CD4-positive, alpha-beta T cell treated with Interleukin-10 for 1 hour (primary cell): Measurements from ENCODE around the gene ADPRH.

Experiments
- DNase-seq: peaks from one replicate; pipeline ENCODE4 v3.0.0-alpha.2; 2020

ADPRH gene

DNA sequence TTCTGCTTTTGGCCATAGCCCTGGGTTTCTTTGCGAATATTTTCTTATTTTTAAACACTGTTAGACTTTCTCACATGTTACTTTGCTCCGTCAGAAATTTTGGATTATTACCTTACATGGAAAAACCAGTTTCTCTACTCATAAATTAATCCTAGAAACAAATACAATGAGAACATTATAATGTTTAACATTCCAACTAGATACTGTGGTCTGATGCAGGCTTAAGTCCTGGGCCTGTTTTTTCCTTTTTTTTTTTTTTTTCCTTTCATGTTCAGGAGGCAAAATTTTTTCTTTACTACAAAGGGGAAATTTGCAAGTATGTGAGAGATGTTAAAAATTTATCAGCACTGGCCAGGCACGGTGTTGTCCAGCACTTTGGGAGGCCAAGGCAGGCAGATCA is 52.2 kb downstream of the ADPRH start:
- DNase-seq = no peak

DNA sequence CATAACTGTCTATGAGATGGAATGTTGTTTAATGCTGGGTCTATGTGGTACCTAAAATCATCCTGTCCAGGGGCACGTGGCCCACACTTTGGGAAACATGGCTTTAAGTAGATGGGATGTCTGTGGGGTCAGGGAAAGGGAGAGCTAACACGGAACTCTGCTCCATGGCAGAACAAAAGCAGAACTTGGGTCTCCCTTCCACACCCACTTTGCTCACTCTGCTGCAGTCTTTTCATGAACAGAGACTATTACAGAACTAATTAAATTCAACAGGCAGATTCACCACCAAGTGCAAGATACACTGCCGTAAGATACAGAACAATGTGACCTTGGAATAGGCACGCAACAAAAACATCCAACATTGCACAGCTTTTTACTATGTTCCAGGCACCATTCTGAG is 52.9 kb downstream of the ADPRH start:
- no peak for DNase-seq

DNA sequence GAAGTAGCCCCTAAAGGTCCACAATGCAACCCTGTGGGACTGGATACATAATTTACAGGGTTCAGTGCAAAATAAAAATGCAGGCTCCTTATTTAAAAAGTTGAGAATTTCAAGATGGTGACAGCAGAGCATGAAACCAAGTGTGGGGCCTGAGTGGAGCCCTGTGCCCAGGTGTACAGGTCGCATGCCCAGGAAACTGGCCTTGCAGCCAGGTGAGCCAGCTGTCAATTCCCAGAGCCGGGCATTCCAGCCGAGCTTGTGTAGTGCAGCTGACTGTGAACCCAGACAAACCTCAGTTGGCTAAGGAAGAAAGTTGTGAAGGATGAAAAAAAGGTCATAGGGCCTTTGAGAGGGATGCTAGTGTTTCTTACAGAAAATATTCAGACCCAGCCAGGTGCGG is 53.5 kb downstream of the ADPRH start:
- DNase-seq = no peak

DNA sequence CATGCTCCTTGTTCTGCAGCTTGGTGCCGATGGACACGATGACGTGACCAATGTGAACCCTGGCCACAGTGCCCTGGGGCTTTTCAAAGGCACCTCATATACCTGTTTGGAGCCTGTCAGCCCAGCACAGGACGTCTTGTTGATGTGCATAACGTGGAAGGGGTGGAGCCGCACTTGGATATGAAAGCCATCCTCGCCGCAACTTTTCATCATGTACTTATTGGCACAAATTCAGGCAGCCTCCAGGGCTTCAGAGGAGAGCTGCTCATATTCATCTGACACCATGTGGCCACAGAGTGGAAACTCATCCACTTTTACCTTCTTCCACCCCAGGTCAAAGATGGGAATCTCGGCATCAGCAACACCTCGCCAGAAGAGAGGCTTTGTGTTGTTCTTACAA is 56.4 kb downstream of the ADPRH start:
- no peak for DNase-seq

DNA sequence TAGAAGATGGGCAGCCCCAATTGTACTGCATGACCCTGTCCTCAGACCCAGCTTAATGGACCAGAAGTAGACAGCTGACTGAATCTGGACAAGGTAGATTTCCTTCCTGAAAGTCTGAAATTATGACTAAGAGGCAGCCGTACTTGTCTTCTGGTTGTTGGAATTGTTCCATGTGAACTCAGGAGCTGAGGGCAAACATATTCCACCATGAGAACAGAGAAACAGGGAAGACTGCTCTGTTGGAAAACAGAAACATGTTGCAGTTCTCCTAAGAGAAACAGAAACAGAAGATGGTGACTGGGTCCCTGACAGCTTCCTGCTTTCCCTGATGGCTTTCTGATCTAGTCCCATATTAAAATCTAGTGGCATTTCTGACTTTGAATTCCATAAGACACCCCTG is 57.0 kb downstream of the ADPRH start:
- no peak for DNase-seq

DNA sequence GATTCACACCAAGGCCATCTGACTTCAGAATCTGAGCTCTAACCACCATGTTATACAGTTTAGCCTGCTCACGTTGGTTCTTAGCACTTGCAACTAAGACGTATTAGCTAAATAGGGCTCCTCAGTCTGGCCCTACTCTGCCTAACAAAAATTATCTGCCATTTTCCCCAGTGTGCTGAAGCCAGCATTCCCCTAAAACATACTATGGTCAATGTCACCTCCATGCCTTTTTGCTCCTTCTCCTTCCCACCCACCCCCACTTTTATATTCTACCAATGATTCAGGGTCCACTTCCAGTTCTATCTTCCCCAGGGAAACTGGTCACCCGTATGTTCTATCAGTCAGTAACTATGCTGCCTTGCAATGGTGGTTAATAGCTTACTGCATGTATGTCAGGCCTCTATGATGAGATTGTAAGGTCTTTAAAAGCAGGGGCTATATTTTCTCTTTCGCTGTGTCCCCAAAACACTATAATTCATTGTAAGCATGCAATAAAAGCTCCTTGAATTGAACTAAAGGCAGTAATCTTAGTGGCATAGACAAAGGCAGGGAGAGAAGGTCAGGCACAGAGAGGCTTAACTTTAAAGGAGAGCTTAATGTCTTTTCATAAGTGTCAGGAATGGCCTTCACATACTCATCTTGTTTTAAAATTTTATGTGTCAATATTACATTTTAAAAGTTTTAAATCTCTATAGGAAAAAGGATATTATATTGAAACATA is 57.8 kb downstream of the ADPRH start:
- no peak for DNase-seq

DNA sequence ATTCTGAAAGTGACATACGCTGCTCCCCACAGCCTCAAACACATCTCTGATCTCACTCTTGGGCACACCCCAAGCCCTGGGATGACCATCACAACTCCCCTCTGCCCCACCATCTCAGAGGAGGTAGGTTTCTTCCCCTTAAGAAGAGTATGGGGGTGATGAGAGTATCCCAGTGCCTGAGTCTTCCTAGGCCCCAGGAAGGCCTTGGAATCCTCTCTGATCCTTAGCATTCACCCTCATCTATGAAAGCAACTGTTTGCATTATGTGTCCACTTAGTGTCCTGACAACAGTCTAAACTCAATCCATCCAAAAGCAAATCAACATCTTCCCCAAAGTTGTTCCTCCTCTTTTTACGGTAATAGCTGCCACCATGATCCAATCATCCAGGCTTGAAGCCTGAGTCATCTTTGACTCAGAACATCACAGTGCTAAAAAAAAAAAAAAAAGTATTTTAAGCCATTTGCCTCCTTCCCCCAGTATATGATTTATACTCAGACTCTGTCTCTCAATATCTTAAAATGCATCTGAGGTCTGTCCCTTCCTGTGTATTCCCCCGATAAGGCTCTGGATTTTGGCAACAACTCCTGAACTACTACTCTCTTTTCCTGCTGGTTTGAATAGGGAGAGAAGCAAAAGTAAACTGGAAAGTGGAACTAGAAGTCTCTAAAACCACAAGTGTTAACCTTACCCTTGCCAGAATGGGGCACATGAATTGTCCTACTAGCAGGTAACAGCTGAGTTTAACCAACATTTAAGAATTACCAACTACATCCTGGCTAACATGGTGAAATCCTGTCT is 58.6 kb downstream of the ADPRH start:
- DNase-seq = peak; percentile 8
